ENCODE measurements around the gene SLC35F1.

The SLC35F1 gene

GRCh38 chr6:117927866-117928265 lies 20.8 kb downstream of the SLC35F1 start:
- no peaks in the 10 kb centered on the region for H3K4me1 ChIP-seq (ENCODE audit: low read depth, poor library complexity, severe bottlenecking)
- no peak overlapping the region for H3K9ac ChIP-seq
- H3K4me2 ChIP-seq, result no peak overlapping the region
- H3K27ac ChIP-seq, result no peak overlapping the region
- no peaks in the 10 kb centered on the region for H4K20me1 ChIP-seq (ENCODE audit: insufficient read depth)
- H3K79me2 ChIP-seq (ENCODE audit: insufficient read depth, low read depth), result no peaks in the 10 kb centered on the region
- H2AFZ ChIP-seq (ENCODE audit: low read depth), result no peak overlapping the region
- TF ChIP-seq CTCF (conservative IDR thresholded peaks at IDR 0.05; ENCODE audit: low read depth, low read length), result no peak
- H3K4me3 ChIP-seq (IDR thresholded peaks at IDR 0.05; ENCODE audit: insufficient read depth, low read depth, low read length), result no peak overlapping the region
- H3K27me3 ChIP-seq (ENCODE audit: insufficient read depth, low read depth), result no peaks in the 10 kb centered on the region
- no peaks in the 10 kb centered on the region for H3K36me3 ChIP-seq (ENCODE audit: insufficient read depth)

- no peaks in the 10 kb centered on the region for H3K4me1 ChIP-seq (ENCODE audit: low read depth, poor library complexity, severe bottlenecking)
- H3K4me2 ChIP-seq, result no peak overlapping the region
- H2AFZ ChIP-seq (ENCODE audit: low read depth), result no peak overlapping the region
- no peak for TF ChIP-seq CTCF (conservative IDR thresholded peaks at IDR 0.05; ENCODE audit: low read depth, low read length)
- H3K9ac ChIP-seq, result no peak overlapping the region
- H3K27ac ChIP-seq, result no peak overlapping the region
- no peaks in the 10 kb centered on the region for H3K79me2 ChIP-seq (ENCODE audit: insufficient read depth, low read depth)
- H3K36me3 ChIP-seq (ENCODE audit: insufficient read depth), result no peaks in the 10 kb centered on the region
- no peaks in the 10 kb centered on the region for H4K20me1 ChIP-seq (ENCODE audit: insufficient read depth)
- H3K4me3 ChIP-seq (IDR thresholded peaks at IDR 0.05; ENCODE audit: insufficient read depth, low read depth, low read length), result no peak overlapping the region
- no peaks in the 10 kb centered on the region for H3K27me3 ChIP-seq (ENCODE audit: insufficient read depth, low read depth)
These were observed 21.8 kb downstream of the SLC35F1 start for GRCh38 chr6:117928833-117929232.

GRCh38 chr6:117929501-117929900 lies 22.4 kb downstream of the SLC35F1 start:
- Histone ChIP-seq H3K27me3 (ENCODE audit: insufficient read depth, low read depth) (no peaks in the 10 kb centered on the region), H3K9ac (no peak overlapping the region), H3K4me3 (IDR thresholded peaks at IDR 0.05; ENCODE audit: insufficient read depth, low read depth, low read length) (no peak overlapping the region), H4K20me1 (ENCODE audit: insufficient read depth) (no peaks in the 10 kb centered on the region), H2AFZ (ENCODE audit: low read depth) (no peak overlapping the region), H3K36me3 (ENCODE audit: insufficient read depth) (no peaks in the 10 kb centered on the region), H3K27ac (no peak overlapping the region), H3K79me2 (ENCODE audit: insufficient read depth, low read depth) (no peaks in the 10 kb centered on the region), H3K4me2 (no peak overlapping the region), H3K4me1 (ENCODE audit: low read depth, poor library complexity, severe bottlenecking) (no peaks in the 10 kb centered on the region)
- TF ChIP-seq CTCF (conservative IDR thresholded peaks at IDR 0.05; ENCODE audit: low read depth, low read length), result no peak

- no peak overlapping the region for H3K4me3 ChIP-seq (IDR thresholded peaks at IDR 0.05; ENCODE audit: insufficient read depth, low read depth, low read length)
- no peak overlapping the region for H3K4me2 ChIP-seq
- H3K27ac ChIP-seq, result no peak overlapping the region
- H3K9ac ChIP-seq, result no peak overlapping the region
- H3K79me2 ChIP-seq (ENCODE audit: insufficient read depth, low read depth), result no peaks in the 10 kb centered on the region
- TF ChIP-seq CTCF (conservative IDR thresholded peaks at IDR 0.05; ENCODE audit: low read depth, low read length), result no peak
- H3K27me3 ChIP-seq (ENCODE audit: insufficient read depth, low read depth), result no peaks in the 10 kb centered on the region
- no peak overlapping the region for H2AFZ ChIP-seq (ENCODE audit: low read depth)
- H4K20me1 ChIP-seq (ENCODE audit: insufficient read depth), result no peaks in the 10 kb centered on the region
- no peaks in the 10 kb centered on the region for H3K4me1 ChIP-seq (ENCODE audit: low read depth, poor library complexity, severe bottlenecking)
- no peaks in the 10 kb centered on the region for H3K36me3 ChIP-seq (ENCODE audit: insufficient read depth)
These were observed 23.6 kb downstream of the SLC35F1 start for GRCh38 chr6:117930645-117931044.

Measured in KMS-11 (cell line).